Sigmoid colon (tissue), 7 donors: ENCODE measurements around the gene PAQR8. TPM values are rescaled to one million over a fixed set of nuclear protein-coding genes. Genes with fewer than 3 reads are reported as not detected.
A peak's percentile ranks its signal among the peaks of the same experiment; 100 is the strongest.

Experiments
- DNase-seq: peaks from one replicate; pipeline ENCODE4 v3.0.0-alpha.2; 2019
- H3K27ac ChIP-seq, 4 donors: fragments of 200-600 bp; sonication (generic); one replicate each; pipeline ENCODE4 v1.5.1; 2016 to 2019; ENCODE audit warnings: mild to moderate bottlenecking in 1 of 4
- H3K27me3 ChIP-seq, 3 donors: fragments of 200-600 bp; sonication (generic); one replicate each; pipeline ENCODE4 v1.5.1; 2019; ENCODE audit warnings: mild to moderate bottlenecking in 1 of 3
- H3K36me3 ChIP-seq, 4 donors: fragments of 200-600 bp; sonication (generic); one replicate each; pipeline ENCODE4 v1.5.1; 2016 to 2019
- H3K4me1 ChIP-seq, 4 donors: fragments of 200-600 bp; sonication (generic); one replicate each; pipeline ENCODE4 v1.5.1; 2017 to 2019
- H3K4me3 ChIP-seq, 4 donors: fragments of 200-600 bp; sonication (generic); one replicate each; pipeline ENCODE4 v1.5.1; 2017 to 2019; ENCODE audit warnings: mild to moderate bottlenecking in 2 of 4, moderate library complexity in 1 of 4
- H3K9me3 ChIP-seq, 4 donors: fragments of 200-600 bp in 3 of 4; sonication (generic) in 3 of 4; one replicate each; pipeline versions ENCODE4 v1.5.1 to v1.6.1; 2013 to 2019
- EP300 ChIP-seq, 4 donors: sonication (generic); formaldehyde crosslinking; IDR thresholded peaks; one replicate each; pipeline ENCODE4 v1.6.1; 2017; ENCODE audit warnings: antibody characterized with exemption in 4 of 4
- POLR2A ChIP-seq, 2 donors: fragments of 450-650 bp; IDR thresholded peaks; one replicate each; pipeline ENCODE4 v1.6.1; 2016; ENCODE audit warnings: antibody characterized with exemption in 2 of 2, mild to moderate bottlenecking in 2 of 2, moderate library complexity in 2 of 2
- POLR2AphosphoS5 ChIP-seq, 4 donors: sonication (generic); formaldehyde crosslinking; IDR thresholded peaks; one replicate each; pipeline ENCODE4 v1.6.1; 2017; ENCODE audit warnings: antibody characterized with exemption in 4 of 4
- WGBS, 2 donors: extraction: QIAGEN DNeasy Blood & Tissue Kit; methylation state at CpG; one replicate each; pipeline ENCODE4 v1.1.7; 2013; 5-methylcytosine and 5-hydroxymethylcytosine counted together
- intact Hi-C: fragments of 100-400 bp; cut with DNase I; formaldehyde crosslinking; loops from one replicate; pipeline ENCODE4 v1.15.1; 2023
- polyA plus RNA-seq, 3 donors: library from polyadenylated mRNA; stranded (reverse); fragments of 200-250 nt; gene quantifications; one replicate each; pipeline ENCODE4 v1.2.3, GENCODE V29; 2013
- total RNA-seq, 4 donors: library from RNA; depleted of rRNA; stranded (reverse); fragments of >200 nt; gene quantifications; one replicate each; pipeline ENCODE4 v1.1.0, GENCODE V29; 2016
- TF ChIP-seq, protein P1 (sequence below), 4 experiments: fragments of 450-650 bp in 3 of 4; fragments of 200-600 bp in 1 of 4; IDR thresholded peaks; one replicate each; pipeline ENCODE4 v1.5.1; 2016 to 2019; ENCODE audit warnings: antibody characterized with exemption in 4 of 4, mild to moderate bottlenecking in 3 of 4, moderate library complexity in 2 of 4
- donor health status: healthy with polysubstance abuse.
- donor health status: Bipolar disorder and iron deficiency.
- donor health status: healthy.

Gene PAQR8, protein sequence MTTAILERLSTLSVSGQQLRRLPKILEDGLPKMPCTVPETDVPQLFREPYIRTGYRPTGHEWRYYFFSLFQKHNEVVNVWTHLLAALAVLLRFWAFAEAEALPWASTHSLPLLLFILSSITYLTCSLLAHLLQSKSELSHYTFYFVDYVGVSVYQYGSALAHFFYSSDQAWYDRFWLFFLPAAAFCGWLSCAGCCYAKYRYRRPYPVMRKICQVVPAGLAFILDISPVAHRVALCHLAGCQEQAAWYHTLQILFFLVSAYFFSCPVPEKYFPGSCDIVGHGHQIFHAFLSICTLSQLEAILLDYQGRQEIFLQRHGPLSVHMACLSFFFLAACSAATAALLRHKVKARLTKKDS
- total RNA-seq (10 to 100 TPM; 12.2 to 17.4 (median 13.8) TPM), polyA plus RNA-seq (10 to 100 TPM; 15.6 to 49.2 (median 16.4) TPM)

DNA sequence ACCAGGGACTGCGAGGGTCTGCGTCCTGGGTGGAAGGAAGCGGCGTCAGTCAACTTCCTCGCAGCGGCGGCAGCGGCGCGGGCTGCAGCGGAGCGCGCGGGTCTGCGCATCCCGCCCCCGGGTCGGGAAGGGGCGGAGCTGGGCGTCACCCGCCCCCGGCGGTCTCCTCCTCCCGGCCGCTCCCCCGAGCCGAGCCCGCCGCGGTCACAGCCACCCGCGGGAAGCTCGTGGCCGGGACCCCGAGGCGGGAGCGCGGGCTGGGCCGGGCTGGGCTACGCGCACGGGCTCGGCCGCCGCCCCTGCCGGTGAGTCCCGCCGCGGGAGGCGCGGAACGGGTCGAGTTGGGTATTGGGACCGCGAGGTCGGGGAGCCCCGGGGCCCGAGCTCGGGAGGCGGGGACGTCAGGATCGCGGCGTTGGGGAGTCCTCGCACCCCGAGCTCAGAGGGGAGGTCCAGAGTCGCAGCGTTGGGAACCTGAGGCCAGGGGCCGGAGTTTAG lies at the start of gene PAQR8:
TSS of gene PAQR8 (plus strand) at position 207 of the 498 bp plus-strand sequence. CDS start 41,063 bp downstream, outside the sequence.
- intact Hi-C loops, result loop anchor here (1.0 to 5.0 kb wide), 3 partner anchors 39 to 76 kb away; no protein-coding TSS in a partner anchor
- TF ChIP-seq EP300 (IDR thresholded peaks at IDR 0.05) (no peak), POLR2AphosphoS5 (IDR thresholded peaks at IDR 0.05) (peak in 3 of 4 donors; percentile 62 to 86 (median 83)), POLR2A (IDR thresholded peaks at IDR 0.05) (peak in 1 of 2 donors; percentile 25)
- TF ChIP-seq, protein P1, sequence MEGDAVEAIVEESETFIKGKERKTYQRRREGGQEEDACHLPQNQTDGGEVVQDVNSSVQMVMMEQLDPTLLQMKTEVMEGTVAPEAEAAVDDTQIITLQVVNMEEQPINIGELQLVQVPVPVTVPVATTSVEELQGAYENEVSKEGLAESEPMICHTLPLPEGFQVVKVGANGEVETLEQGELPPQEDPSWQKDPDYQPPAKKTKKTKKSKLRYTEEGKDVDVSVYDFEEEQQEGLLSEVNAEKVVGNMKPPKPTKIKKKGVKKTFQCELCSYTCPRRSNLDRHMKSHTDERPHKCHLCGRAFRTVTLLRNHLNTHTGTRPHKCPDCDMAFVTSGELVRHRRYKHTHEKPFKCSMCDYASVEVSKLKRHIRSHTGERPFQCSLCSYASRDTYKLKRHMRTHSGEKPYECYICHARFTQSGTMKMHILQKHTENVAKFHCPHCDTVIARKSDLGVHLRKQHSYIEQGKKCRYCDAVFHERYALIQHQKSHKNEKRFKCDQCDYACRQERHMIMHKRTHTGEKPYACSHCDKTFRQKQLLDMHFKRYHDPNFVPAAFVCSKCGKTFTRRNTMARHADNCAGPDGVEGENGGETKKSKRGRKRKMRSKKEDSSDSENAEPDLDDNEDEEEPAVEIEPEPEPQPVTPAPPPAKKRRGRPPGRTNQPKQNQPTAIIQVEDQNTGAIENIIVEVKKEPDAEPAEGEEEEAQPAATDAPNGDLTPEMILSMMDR (IDR thresholded peaks at IDR 0.05), result no peak
- 1% methylated on average over 69 of the region's 69 CpGs for WGBS, 2 donors
- H3K4me1 ChIP-seq, result peaks cover 0 to 68% (median 54%) of the 10 kb centered on the region in 4 donors
- no peaks in the 10 kb centered on the region for H3K36me3 ChIP-seq
- no peaks in the 10 kb centered on the region for H3K27me3 ChIP-seq
- H3K27ac ChIP-seq, result peak within 1 kb of the TSS; percentile 72 to 91 (median 87)
- DNase-seq, result peak; percentile 87
- no peaks in the 10 kb centered on the region for H3K9me3 ChIP-seq
- peak within 1 kb of the TSS; percentile 87 to 96 (median 92) for H3K4me3 ChIP-seq

DNA sequence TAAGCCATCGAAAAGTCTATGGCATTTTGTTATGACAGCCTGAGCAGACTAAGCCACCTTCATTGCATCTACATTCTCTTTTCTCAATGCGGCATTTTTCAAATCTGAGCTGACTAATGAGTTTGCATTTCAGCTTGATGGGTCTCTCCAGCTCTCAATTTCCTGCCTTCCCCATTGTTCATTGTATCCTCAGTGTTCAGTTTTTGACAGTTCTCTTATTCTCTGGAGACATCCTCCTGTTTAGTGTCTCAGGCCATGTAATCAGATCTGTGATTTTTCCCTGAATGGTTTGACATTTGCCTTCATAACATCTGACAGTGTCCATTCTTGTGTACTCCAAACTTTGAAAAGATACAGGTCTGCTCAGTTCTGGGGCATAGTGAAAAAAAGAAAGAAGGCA lies 49.5 kb upstream of the PAQR8 start:
- intact Hi-C loops, result no loop called here
- Histone ChIP-seq H3K27me3 (no peaks in the 10 kb centered on the region), H3K36me3 (no peaks in the 10 kb centered on the region), H3K27ac (no peak overlapping the region), H3K9me3 (no peaks in the 10 kb centered on the region), H3K4me3 (no peak overlapping the region), H3K4me1 (peaks cover 0 to 3% (median under 1%) of the 10 kb centered on the region in 4 donors)
- DNase-seq, result no peak
- 85 to 94% methylated on average over 2 of the region's 2 CpGs for WGBS, 2 donors
- TF ChIP-seq EP300 (IDR thresholded peaks at IDR 0.05) (no peak), POLR2AphosphoS5 (IDR thresholded peaks at IDR 0.05) (no peak), POLR2A (IDR thresholded peaks at IDR 0.05) (no peak)
- TF ChIP-seq, protein P1 (IDR thresholded peaks at IDR 0.05), result no peak

DNA sequence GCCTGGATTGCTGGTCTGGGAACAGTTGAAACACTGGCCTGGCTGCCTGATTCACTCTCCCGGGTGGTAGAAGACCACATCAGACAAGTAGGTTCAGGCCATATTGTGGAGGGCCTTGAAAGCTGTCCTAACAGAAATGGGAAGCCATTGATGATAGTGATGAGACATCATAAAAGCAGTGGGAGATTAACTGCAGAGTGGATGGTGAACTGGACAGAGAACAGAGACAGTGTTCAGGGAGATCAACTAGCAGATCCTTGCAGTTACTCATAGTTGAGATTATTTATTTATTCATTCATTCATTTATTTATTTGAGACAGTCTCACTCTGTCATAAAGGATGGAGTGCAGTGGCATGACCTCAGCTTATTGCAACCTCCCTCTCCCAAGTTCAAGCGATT lies 47.2 kb upstream of the PAQR8 start:
- H3K27me3 ChIP-seq, result no peaks in the 10 kb centered on the region
- H3K27ac ChIP-seq, result no peak overlapping the region
- intact Hi-C loops, result no loop called here
- 92 to 95% methylated on average over 2 of the region's 2 CpGs for WGBS, 2 donors
- H3K4me3 ChIP-seq, result no peak overlapping the region
- H3K4me1 ChIP-seq, result peaks cover 0 to 14% (median 10%) of the 10 kb centered on the region in 4 donors
- DNase-seq, result no peak
- no peaks in the 10 kb centered on the region for H3K36me3 ChIP-seq
- TF ChIP-seq, protein P1 (IDR thresholded peaks at IDR 0.05), result no peak
- TF ChIP-seq EP300 (IDR thresholded peaks at IDR 0.05) (no peak), POLR2A (IDR thresholded peaks at IDR 0.05) (no peak), POLR2AphosphoS5 (IDR thresholded peaks at IDR 0.05) (no peak)
- H3K9me3 ChIP-seq, result no peaks in the 10 kb centered on the region

DNA sequence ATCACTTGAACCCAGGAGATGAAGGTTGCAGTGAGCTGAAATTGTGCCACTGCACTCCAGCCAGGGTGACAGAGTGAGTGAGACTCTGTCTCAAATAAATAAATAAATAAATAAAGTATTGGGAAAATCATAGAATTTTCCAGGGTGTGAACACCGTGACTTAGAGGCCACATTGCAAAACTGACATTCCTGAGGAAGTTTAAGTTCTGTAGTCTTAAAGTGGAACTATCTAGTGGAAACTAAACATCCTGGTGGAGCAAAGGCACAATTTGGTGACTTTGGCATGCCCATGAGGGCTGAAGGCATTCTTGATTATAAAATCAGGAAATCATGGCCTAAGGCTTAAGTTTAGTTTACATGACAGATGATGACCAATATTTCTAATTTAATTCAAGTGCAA lies 44.7 kb upstream of the PAQR8 start:
- DNase-seq, result no peak
- no peak for TF ChIP-seq POLR2AphosphoS5 (IDR thresholded peaks at IDR 0.05)
- TF ChIP-seq POLR2A (IDR thresholded peaks at IDR 0.05), result no peak
- no peak for TF ChIP-seq EP300 (IDR thresholded peaks at IDR 0.05)
- TF ChIP-seq, protein P1 (IDR thresholded peaks at IDR 0.05), result no peak
- H3K4me1 ChIP-seq, result peaks cover 0 to 14% (median 10%) of the 10 kb centered on the region in 4 donors
- H3K27ac ChIP-seq, result no peak overlapping the region
- H3K4me3 ChIP-seq, result no peak overlapping the region
- intact Hi-C loops, result no loop called here
- WGBS, 2 donors, result 77 to 82% methylated on average over 1 of the region's 1 CpG
- no peaks in the 10 kb centered on the region for H3K36me3 ChIP-seq
- no peaks in the 10 kb centered on the region for H3K9me3 ChIP-seq
- no peaks in the 10 kb centered on the region for H3K27me3 ChIP-seq
